Measurements from ENCODE around the gene SIX3.

The SIX3 gene

DNA sequence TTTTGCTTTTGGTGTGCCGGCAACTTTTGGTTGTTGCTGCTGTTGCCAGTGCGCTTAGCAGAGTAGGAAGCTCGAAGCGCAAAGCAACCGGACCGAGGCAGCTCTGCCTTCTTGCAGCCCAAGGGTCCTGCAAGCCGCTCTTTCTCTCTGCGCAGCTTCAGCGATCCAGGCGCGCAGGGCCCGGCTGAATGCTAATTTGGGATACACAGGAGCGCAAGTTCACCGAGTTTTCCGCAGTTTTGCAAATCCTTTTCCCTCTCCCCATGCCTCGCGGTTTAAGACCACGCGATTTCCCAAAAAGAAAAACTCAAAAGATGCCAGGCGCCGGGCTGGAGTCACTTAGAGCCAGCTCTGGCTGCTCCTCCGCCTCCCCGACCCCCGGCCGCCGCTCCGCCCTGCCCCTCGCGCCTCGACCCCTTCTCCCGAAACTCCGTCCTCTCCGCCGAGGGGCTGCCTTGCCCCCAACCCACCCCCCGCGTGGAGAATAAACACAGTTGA, 13.5 kb upstream of the SIX3 start:
- no peak for TF ChIP-seq ZBTB7A (IDR thresholded peaks at IDR 0.05; ENCODE audit: low read depth)

- TF ChIP-seq TCF12 (IDR thresholded peaks at IDR 0.05; ENCODE audit: low read depth) (no peak), RAD21 (IDR thresholded peaks at IDR 0.05; ENCODE audit: low read depth) (no peak), NFIC (IDR thresholded peaks at IDR 0.05) (no peak), CREB1 (IDR thresholded peaks at IDR 0.05; ENCODE audit: low read depth) (no peak), CEBPB (IDR thresholded peaks at IDR 0.05) (no peak), TEAD4 (IDR thresholded peaks at IDR 0.05) (no peak), FOXM1 (IDR thresholded peaks at IDR 0.05; ENCODE audit: borderline replicate concordance, low read depth) (no peak), TAF1 (IDR thresholded peaks at IDR 0.05; ENCODE audit: low read depth) (no peak), ZBTB7A (IDR thresholded peaks at IDR 0.05; ENCODE audit: low read depth) (no peak), YY1 (IDR thresholded peaks at IDR 0.05; ENCODE audit: low read depth) (no peak), EGR1 (IDR thresholded peaks at IDR 0.05) (no peak)
- TF ChIP-seq, protein P1, sequence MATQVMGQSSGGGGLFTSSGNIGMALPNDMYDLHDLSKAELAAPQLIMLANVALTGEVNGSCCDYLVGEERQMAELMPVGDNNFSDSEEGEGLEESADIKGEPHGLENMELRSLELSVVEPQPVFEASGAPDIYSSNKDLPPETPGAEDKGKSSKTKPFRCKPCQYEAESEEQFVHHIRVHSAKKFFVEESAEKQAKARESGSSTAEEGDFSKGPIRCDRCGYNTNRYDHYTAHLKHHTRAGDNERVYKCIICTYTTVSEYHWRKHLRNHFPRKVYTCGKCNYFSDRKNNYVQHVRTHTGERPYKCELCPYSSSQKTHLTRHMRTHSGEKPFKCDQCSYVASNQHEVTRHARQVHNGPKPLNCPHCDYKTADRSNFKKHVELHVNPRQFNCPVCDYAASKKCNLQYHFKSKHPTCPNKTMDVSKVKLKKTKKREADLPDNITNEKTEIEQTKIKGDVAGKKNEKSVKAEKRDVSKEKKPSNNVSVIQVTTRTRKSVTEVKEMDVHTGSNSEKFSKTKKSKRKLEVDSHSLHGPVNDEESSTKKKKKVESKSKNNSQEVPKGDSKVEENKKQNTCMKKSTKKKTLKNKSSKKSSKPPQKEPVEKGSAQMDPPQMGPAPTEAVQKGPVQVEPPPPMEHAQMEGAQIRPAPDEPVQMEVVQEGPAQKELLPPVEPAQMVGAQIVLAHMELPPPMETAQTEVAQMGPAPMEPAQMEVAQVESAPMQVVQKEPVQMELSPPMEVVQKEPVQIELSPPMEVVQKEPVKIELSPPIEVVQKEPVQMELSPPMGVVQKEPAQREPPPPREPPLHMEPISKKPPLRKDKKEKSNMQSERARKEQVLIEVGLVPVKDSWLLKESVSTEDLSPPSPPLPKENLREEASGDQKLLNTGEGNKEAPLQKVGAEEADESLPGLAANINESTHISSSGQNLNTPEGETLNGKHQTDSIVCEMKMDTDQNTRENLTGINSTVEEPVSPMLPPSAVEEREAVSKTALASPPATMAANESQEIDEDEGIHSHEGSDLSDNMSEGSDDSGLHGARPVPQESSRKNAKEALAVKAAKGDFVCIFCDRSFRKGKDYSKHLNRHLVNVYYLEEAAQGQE (IDR thresholded peaks at IDR 0.05; ENCODE audit: low read depth), result no peak
- TF ChIP-seq, protein P2, sequence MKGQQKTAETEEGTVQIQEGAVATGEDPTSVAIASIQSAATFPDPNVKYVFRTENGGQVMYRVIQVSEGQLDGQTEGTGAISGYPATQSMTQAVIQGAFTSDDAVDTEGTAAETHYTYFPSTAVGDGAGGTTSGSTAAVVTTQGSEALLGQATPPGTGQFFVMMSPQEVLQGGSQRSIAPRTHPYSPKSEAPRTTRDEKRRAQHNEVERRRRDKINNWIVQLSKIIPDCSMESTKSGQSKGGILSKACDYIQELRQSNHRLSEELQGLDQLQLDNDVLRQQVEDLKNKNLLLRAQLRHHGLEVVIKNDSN (IDR thresholded peaks at IDR 0.05), result no peak
- TF ChIP-seq, protein P3, sequence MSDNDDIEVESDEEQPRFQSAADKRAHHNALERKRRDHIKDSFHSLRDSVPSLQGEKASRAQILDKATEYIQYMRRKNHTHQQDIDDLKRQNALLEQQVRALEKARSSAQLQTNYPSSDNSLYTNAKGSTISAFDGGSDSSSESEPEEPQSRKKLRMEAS (IDR thresholded peaks at IDR 0.05), result no peak
Observed at GRCh38 chr2:44928483-44929158, 12.9 kb upstream of the SIX3 start.

DNA sequence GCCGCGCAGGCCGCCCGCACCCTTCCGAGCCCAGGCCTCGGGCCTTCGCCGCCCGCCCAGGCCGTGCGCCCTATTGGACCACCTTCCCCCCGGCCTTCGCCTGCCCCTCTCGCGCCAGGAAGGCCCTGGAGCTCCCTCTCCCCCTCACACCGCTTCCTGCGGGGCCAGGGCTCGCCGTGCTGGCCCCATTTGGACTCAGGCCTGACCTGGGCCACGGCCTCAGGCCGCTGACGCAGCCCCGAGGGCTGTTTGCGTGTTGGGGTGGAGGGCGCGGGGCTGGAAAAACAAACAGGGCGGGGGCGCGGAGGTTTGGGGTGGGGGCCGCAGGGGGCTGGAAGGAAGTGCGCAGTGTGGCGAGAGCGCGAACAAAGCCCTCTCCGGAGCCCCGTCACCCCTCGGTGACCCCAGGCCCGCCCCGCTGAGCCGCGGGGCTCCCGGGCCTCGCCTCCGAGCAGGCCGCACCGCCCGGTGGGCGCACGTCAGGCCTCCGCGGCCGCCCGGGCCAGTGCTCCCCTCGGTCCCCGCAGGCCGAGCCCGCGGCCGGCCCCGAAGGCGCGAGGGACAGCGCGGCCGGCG, 12.3 kb upstream of the SIX3 start:
- TF ChIP-seq FOXM1 (IDR thresholded peaks at IDR 0.05; ENCODE audit: borderline replicate concordance, low read depth) (no peak), TEAD4 (IDR thresholded peaks at IDR 0.05) (no peak), TAF1 (IDR thresholded peaks at IDR 0.05; ENCODE audit: low read depth) (no peak), CEBPB (IDR thresholded peaks at IDR 0.05) (no peak), EP300 (IDR thresholded peaks at IDR 0.05; ENCODE audit: borderline replicate concordance) (no peak), CREB1 (IDR thresholded peaks at IDR 0.05; ENCODE audit: low read depth) (no peak), ZBTB7A (IDR thresholded peaks at IDR 0.05; ENCODE audit: low read depth) (no peak), EGR1 (IDR thresholded peaks at IDR 0.05) (no peak), RAD21 (IDR thresholded peaks at IDR 0.05; ENCODE audit: low read depth) (no peak), YY1 (IDR thresholded peaks at IDR 0.05; ENCODE audit: low read depth) (no peak), TCF12 (IDR thresholded peaks at IDR 0.05; ENCODE audit: low read depth) (no peak), NFIC (IDR thresholded peaks at IDR 0.05) (no peak)
- TF ChIP-seq, protein P2 (IDR thresholded peaks at IDR 0.05), result no peak
- TF ChIP-seq, protein P1 (IDR thresholded peaks at IDR 0.05; ENCODE audit: low read depth), result no peak
- TF ChIP-seq, protein P3 (IDR thresholded peaks at IDR 0.05), result no peak

DNA sequence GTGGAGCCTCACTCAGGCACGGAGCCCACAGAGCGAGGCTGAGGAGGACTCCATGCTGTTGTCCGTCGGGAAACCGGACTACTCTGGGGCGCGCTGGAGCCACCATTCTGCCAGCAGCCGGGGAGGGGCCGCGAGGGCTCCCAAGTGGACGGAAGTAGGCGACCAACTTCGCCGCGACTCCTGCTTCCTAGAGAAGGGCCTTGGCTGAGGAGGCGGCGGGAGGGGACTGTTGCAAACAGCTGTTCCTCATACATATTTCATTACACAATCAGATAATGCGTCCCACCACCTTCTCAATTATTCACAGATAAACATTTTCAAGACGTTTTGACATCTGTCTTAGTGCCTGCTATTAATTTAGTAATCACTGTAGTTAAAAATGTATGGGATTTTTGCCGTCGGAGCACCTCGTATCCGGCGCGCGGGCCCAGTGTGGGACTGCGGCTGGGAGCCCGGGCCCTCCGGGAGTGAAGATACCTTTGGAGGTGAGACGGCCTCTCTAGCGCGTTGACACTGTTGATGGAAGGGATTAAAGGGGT, 11.7 kb upstream of the SIX3 start:
- no peak for TF ChIP-seq YY1 (IDR thresholded peaks at IDR 0.05; ENCODE audit: low read depth)
- TF ChIP-seq FOXM1 (IDR thresholded peaks at IDR 0.05; ENCODE audit: borderline replicate concordance, low read depth), result no peak
- TF ChIP-seq CEBPB (IDR thresholded peaks at IDR 0.05), result no peak
- TF ChIP-seq, protein P3 (IDR thresholded peaks at IDR 0.05), result no peak
- no peak for TF ChIP-seq TCF12 (IDR thresholded peaks at IDR 0.05; ENCODE audit: low read depth)
- no peak for TF ChIP-seq NFIC (IDR thresholded peaks at IDR 0.05)
- no peak for TF ChIP-seq TAF1 (IDR thresholded peaks at IDR 0.05; ENCODE audit: low read depth)
- TF ChIP-seq ZBTB7A (IDR thresholded peaks at IDR 0.05; ENCODE audit: low read depth), result no peak
- no peak for TF ChIP-seq EGR1 (IDR thresholded peaks at IDR 0.05)
- no peak for TF ChIP-seq TEAD4 (IDR thresholded peaks at IDR 0.05)
- TF ChIP-seq RAD21 (IDR thresholded peaks at IDR 0.05; ENCODE audit: low read depth), result no peak
- TF ChIP-seq CREB1 (IDR thresholded peaks at IDR 0.05; ENCODE audit: low read depth), result no peak
- no peak for TF ChIP-seq EP300 (IDR thresholded peaks at IDR 0.05; ENCODE audit: borderline replicate concordance)
- TF ChIP-seq, protein P2 (IDR thresholded peaks at IDR 0.05), result no peak
- TF ChIP-seq, protein P1 (IDR thresholded peaks at IDR 0.05; ENCODE audit: low read depth), result no peak
